Measurements from ENCODE around the gene MVD. TPM values are rescaled to one million over a fixed set of nuclear protein-coding genes. Genes with fewer than 3 reads are reported as not detected.
"Not testable (repeated sequence)": the region's sequence is repeated elsewhere in the genome, so short reads cannot be mapped to it uniquely, and the experiment has no call there.

MVD gene
- total RNA-seq, 1 donor from 2014 or later = 95.7 TPM

GRCh38 chr16:88681709-88682451 lies 19.0 kb upstream of the MVD start:
- peak; percentile 86 for DNase-seq
- intact Hi-C loops (cut with micrococcal nuclease) = no loop called here
- Mint-ChIP-seq H3K4me1 (peaks cover 25% of the 10 kb centered on the region), H3K36me3 (ENCODE audit: low read depth) (peaks cover 3% of the 10 kb centered on the region), H3K4me3 (peak overlapping the region; percentile 77), H3K27me3 (no peaks in the 10 kb centered on the region), H3K9me3 (no peaks in the 10 kb centered on the region), H3K27ac (peak overlapping the region; percentile 88)

GRCh38 chr16:88681084-88681680 lies 18.3 kb upstream of the MVD start:
- H3K27ac Mint-ChIP-seq = peak overlapping the region; percentile 88
- intact Hi-C loops (cut with micrococcal nuclease) = no loop called here

DNA sequence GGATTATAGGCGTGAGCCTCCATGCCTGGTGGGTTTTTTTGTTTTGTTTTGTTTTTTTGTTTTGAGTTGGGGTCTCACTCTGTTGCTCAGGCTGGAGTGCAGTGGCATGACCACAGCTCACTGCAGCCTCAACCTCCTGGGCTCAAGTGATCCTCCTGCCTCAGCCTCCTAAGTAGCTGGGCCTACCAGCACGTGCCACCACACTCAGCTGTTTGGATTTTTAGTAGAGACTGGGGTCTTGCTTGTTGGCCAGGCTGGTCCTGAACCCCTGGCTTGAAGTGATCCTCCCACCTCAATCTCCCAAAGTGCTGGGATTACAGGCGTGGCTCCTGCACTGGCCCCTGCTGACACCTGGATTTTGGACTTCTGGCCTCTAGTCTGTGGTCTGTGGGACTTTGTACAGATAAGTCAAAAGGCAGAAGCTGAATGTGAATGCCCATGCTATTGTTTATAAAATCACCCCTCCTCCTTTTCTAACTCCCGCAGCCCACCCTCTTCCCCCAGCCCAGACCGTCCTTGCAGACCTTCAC lies 17.7 kb upstream of the MVD start:
- Mint-ChIP-seq H3K4me1 (peaks cover 25% of the 10 kb centered on the region), H3K9me3 (no peaks in the 10 kb centered on the region), H3K27me3 (no peaks in the 10 kb centered on the region), H3K36me3 (ENCODE audit: low read depth) (peaks cover 4% of the 10 kb centered on the region), H3K27ac (peak overlapping the region; percentile 88), H3K4me3 (peak overlapping the region; percentile 77)
- intact Hi-C loops (cut with micrococcal nuclease) = no loop called here
- no peak for DNase-seq

More at GRCh38 chr16:88681084-88681680, 18.3 kb upstream of the MVD start:
- H3K9me3 Mint-ChIP-seq = no peaks in the 10 kb centered on the region
- H3K4me3 Mint-ChIP-seq = peak overlapping the region; percentile 77
- peak; percentile 82 for DNase-seq
- no peaks in the 10 kb centered on the region for H3K27me3 Mint-ChIP-seq
- peaks cover 25% of the 10 kb centered on the region for H3K4me1 Mint-ChIP-seq
- H3K36me3 Mint-ChIP-seq (ENCODE audit: low read depth) = peaks cover 3% of the 10 kb centered on the region

- no peak for DNase-seq
- intact Hi-C loops (cut with micrococcal nuclease) = no loop called here
- no peaks in the 10 kb centered on the region for H3K27me3 Mint-ChIP-seq
- H3K4me3 Mint-ChIP-seq = no peak overlapping the region
- H3K9me3 Mint-ChIP-seq = no peaks in the 10 kb centered on the region
- H3K27ac Mint-ChIP-seq = no peak overlapping the region
- peaks cover 2% of the 10 kb centered on the region for H3K36me3 Mint-ChIP-seq (ENCODE audit: low read depth)
- H3K4me1 Mint-ChIP-seq = peaks cover 16% of the 10 kb centered on the region
Measured at GRCh38 chr16:88678224-88678979, 15.5 kb upstream of the MVD start.

- Mint-ChIP-seq H3K4me3 (no peak overlapping the region), H3K4me1 (peaks cover 16% of the 10 kb centered on the region), H3K36me3 (ENCODE audit: low read depth) (peaks cover 2% of the 10 kb centered on the region), H3K27ac (no peak overlapping the region), H3K27me3 (no peaks in the 10 kb centered on the region), H3K9me3 (no peaks in the 10 kb centered on the region)
- no peak for DNase-seq
- intact Hi-C loops (cut with micrococcal nuclease) = no loop called here
Measured at GRCh38 chr16:88677721-88678120, 14.8 kb upstream of the MVD start.

GRCh38 chr16:88676502-88677242 lies 13.8 kb upstream of the MVD start:
- peaks cover 2% of the 10 kb centered on the region for H3K36me3 Mint-ChIP-seq (ENCODE audit: low read depth)
- H3K27ac Mint-ChIP-seq = no peak overlapping the region
- peaks cover 7% of the 10 kb centered on the region for H3K4me1 Mint-ChIP-seq
- no peak for DNase-seq
- intact Hi-C loops (cut with micrococcal nuclease) = no loop called here
- H3K4me3 Mint-ChIP-seq = no peak overlapping the region
- H3K27me3 Mint-ChIP-seq = no peaks in the 10 kb centered on the region
- H3K9me3 Mint-ChIP-seq = no peaks in the 10 kb centered on the region

DNA sequence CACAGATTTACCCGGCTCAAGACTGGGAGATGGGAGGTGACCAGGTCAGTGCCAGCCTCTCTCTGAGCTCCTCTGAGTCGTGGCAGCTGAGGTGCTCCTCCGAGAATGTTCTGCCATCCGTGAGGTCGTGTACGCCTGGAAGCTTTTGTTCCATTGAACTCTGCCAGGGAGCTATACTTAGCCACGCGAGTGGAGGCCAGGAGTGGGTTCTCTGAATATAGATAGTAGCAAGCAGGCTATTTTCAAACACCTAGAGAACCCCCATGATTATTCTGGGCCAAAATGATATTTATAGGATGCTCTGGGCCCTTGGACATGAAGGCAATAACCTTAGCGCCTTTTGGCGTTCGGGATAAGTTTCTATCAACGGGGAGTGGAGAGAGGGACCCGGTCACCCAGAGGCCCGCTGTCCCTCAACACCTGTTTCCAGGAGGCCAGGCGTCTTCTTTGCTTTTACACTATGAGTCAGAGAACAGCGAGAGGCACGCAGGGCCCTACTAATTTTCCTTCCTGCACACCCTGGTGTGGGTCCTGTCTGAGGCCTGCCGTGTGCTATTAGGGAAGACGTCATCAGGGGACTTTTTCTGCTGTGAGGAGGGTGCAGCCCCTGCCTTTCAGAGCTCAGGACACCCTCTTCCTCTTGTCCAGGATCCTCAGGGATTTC lies 11.0 kb upstream of the MVD start:
- H3K4me3 Mint-ChIP-seq = no peak overlapping the region
- no peak overlapping the region for H3K27ac Mint-ChIP-seq
- H3K4me1 Mint-ChIP-seq = no peaks in the 10 kb centered on the region
- DNase-seq = no peak
- no peaks in the 10 kb centered on the region for H3K27me3 Mint-ChIP-seq
- intact Hi-C loops (cut with micrococcal nuclease) = no loop called here
- H3K9me3 Mint-ChIP-seq = no peaks in the 10 kb centered on the region
- H3K36me3 Mint-ChIP-seq (ENCODE audit: low read depth) = peaks cover 2% of the 10 kb centered on the region

DNA sequence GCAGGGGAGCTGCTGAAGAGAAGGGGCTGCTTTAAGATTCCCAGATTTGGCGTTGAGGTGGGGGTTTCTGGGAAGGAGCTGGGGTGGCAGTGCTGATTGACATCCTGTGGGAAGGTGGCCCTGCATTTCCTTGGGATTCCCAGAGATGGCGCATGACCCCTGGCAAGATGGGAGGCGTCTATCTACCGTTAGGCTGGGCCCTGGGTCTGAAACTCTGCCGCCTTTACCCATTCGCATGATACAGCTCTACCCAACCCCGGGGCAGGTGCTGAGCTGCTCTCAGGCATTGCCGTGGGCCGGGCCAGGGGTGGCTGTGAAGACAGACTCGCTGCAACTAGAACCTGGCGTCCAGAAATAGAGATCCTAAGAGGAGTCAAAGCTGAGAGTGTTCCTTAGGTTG lies 9.9 kb upstream of the MVD start:
- intact Hi-C loops (cut with micrococcal nuclease) = no loop called here
- Mint-ChIP-seq H3K4me1 (no peaks in the 10 kb centered on the region), H3K27me3 (no peaks in the 10 kb centered on the region), H3K36me3 (ENCODE audit: low read depth) (peaks cover 8% of the 10 kb centered on the region), H3K4me3 (no peak overlapping the region), H3K9me3 (no peaks in the 10 kb centered on the region), H3K27ac (no peak overlapping the region)
- DNase-seq = no peak

- Mint-ChIP-seq H3K9me3 (no peaks in the 10 kb centered on the region), H3K27me3 (no peaks in the 10 kb centered on the region), H3K4me1 (no peaks in the 10 kb centered on the region), H3K4me3 (no peak overlapping the region), H3K27ac (no peak overlapping the region), H3K36me3 (ENCODE audit: low read depth) (peaks cover 9% of the 10 kb centered on the region)
- intact Hi-C loops (cut with micrococcal nuclease) = no loop called here
- DNase-seq = no peak
Measured at GRCh38 chr16:88671806-88672205, 8.9 kb upstream of the MVD start.

DNA sequence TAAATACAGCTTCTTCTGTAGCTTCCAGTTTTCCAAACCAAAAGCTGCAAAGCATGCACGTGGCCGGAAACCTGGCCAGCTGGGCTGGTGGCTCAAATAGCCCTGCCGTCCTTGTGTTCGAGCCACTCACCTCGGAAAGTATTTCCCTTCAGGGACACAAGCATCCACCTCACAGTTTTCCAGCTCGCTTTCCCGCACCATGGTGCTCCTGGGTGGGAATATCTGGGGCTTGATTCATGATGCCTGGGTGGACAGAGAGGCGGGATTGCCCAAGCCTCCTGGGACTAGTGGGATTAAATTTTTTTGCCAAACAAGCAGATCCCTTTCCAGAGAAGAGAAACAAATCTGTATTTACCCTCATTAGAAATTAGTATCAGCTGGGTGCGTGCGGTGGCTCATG lies 7.1 kb upstream of the MVD start:
- no peaks in the 10 kb centered on the region for H3K9me3 Mint-ChIP-seq
- H3K27ac Mint-ChIP-seq = no peak overlapping the region
- peaks cover 2% of the 10 kb centered on the region for H3K4me1 Mint-ChIP-seq
- no peak overlapping the region for H3K4me3 Mint-ChIP-seq
- no peak for DNase-seq
- intact Hi-C loops (cut with micrococcal nuclease) = loop anchor here (10.0 kb wide), 1 partner anchor 215 kb away; the partner anchor contains the start of gene ZFPM1
- H3K36me3 Mint-ChIP-seq (ENCODE audit: low read depth) = peaks cover 13% of the 10 kb centered on the region
- no peaks in the 10 kb centered on the region for H3K27me3 Mint-ChIP-seq

- intact Hi-C loops (cut with micrococcal nuclease) = loop anchor here (10.0 kb wide), 1 partner anchor 215 kb away; the partner anchor contains the start of gene ZFPM1
- H3K27ac Mint-ChIP-seq, H3K4me3 Mint-ChIP-seq, DNase-seq, H3K9me3 Mint-ChIP-seq, H3K4me1 Mint-ChIP-seq, H3K27me3 Mint-ChIP-seq: not testable (repeated sequence)
- peaks cover 14% of the 10 kb centered on the region for H3K36me3 Mint-ChIP-seq (ENCODE audit: low read depth)
Measured at GRCh38 chr16:88669493-88669892, 6.6 kb upstream of the MVD start.

- Mint-ChIP-seq H3K9me3 (no peaks in the 10 kb centered on the region), H3K4me3 (no peak overlapping the region), H3K4me1 (peaks cover 7% of the 10 kb centered on the region), H3K27me3 (no peaks in the 10 kb centered on the region), H3K36me3 (ENCODE audit: low read depth) (peaks cover 17% of the 10 kb centered on the region), H3K27ac (no peak overlapping the region)
- no peak for DNase-seq
- intact Hi-C loops (cut with micrococcal nuclease) = loop anchor here (10.0 kb wide), 1 partner anchor 213 kb away; the partner anchor contains the start of gene ZFPM1
Measured at GRCh38 chr16:88667461-88667860, 4.6 kb upstream of the MVD start.

- no peaks in the 10 kb centered on the region for H3K27me3 Mint-ChIP-seq
- no peaks in the 10 kb centered on the region for H3K9me3 Mint-ChIP-seq
- no peak overlapping the region for H3K4me3 Mint-ChIP-seq
- intact Hi-C loops (cut with micrococcal nuclease) = loop anchor here (10.0 kb wide), 1 partner anchor 211 kb away; the partner anchor contains the start of gene ZFPM1
- peaks cover 17% of the 10 kb centered on the region for H3K4me1 Mint-ChIP-seq
- no peak for DNase-seq
- no peak overlapping the region for H3K27ac Mint-ChIP-seq
- H3K36me3 Mint-ChIP-seq (ENCODE audit: low read depth) = peaks cover 22% of the 10 kb centered on the region
Measured at GRCh38 chr16:88665570-88665969, 2.7 kb upstream of the MVD start.
